Melanocyte of skin (primary cell): Measurements from ENCODE around the gene LPCAT4. TPM values are rescaled to one million over a fixed set of nuclear protein-coding genes. Genes with fewer than 3 reads are reported as not detected.

Experiments
- small RNA-seq, 2 donors: library from RNA; depleted of rRNA; stranded (forward); fragments of <200 nt; gene quantifications; one replicate each; pipeline ENCODE3, GENCODE V24; 2012
- total RNA-seq, 2 donors: library from RNA; depleted of rRNA; stranded (reverse); fragments of >200 nt; gene quantifications; 2 replicates each; pipeline ENCODE4 v1.2.3, GENCODE V29; 2012

LPCAT4 gene
- total RNA-seq, result 10 to 100 TPM in 1 of 2 donors, 1 to 10 TPM in 1; 5.5 to 11.0 TPM

DNA sequence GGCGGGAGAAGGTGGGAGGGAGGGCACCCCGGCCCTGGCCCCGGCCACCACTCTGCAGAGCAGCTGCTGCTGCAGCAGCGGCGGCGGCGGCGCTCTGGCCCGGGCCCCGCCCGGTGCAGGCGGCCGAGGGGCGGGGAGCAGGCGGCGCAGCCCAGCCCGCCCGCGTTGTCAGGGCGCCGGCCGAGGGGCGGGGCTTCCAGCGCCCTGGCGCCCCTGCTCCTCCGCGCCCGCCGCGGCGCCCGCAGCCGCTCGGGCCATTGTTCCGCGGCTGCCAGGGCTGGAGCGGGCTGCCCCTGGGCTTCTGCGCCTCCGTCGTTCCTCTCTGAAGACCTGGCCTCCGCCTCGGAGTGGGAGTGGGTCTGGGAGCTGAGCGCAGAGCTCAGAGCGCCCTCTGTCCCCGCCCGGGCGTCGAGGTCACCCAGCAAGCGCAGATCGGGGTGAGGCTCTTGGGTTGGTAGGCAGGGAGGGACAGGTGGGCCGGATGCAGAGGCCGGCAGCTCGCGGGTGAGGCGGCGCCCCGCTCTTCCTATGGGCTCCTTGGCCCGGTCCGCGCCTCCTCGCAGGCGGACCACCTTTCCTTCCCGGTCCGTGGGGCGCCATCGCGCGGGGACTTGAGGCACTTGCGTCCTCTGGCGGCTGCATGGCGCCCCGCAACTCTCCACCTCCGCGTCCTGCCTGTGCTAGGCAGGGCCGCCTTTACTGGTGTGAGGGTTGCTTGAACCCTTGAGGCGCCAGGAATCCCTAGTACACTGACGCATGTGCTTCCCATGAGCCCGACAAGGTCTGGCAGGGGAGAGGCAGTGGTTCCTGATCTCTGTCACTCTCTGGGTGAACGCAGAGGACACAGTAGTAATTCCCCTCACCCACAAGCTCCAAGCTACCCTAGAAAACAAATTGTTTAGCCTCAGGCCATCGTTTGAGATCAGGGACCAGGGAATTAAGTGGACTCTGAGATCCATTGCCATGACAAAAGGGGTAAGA lies at the start of gene LPCAT4:
TSS of gene LPCAT4 (minus strand) at position 96 of the 981 bp plus-strand sequence. CDS start 96 bp downstream, outside the sequence.

GRCh38 chr15:34342737-34343575 lies 24.0 kb downstream of the LPCAT4 start, which contains the start of the genes NOP10 and NUTM1:
NOP10 (minus strand) TSS chr15:34343136; CDS start chr15:34343073, 63 bp downstream.
NUTM1 (plus strand) TSS chr15:34343315; CDS start chr15:34343697, 382 bp downstream.

GRCh38 chr15:34337557-34338306 lies 29.3 kb downstream of the LPCAT4 start, which contains the start of gene SLC12A6:
SLC12A6 (minus strand) TSS chr15:34337781; CDS start chr15:34336680, 1,101 bp downstream.

Small RNA genes lying within 50 kb of the gene (small RNA-seq; reads per million reads assigned to genes)
- gene MIR1233-1 (0 reads per million in 2 donors), gene RF00019 (0 reads per million in 2 donors)

Other genes with a start within 250 kb of the LPCAT4 start
- 10 to 100 TPM; 28.6 to 45.3 TPM for gene KATNBL1, start 157.1 kb downstream of the LPCAT4 start, total RNA-seq
- gene EMC4, start 142.2 kb downstream of the LPCAT4 start, total RNA-seq, result 100 to 1,000 TPM in 1 of 2 donors, 10 to 100 TPM in 1; 99.8 to 142 TPM
- 1 to 10 TPM; 6.0 to 7.2 TPM for gene SLC12A6, start 29.4 kb downstream of the LPCAT4 start, total RNA-seq
- 100 to 1,000 TPM; 276 to 415 TPM for gene NOP10, start 24.1 kb downstream of the LPCAT4 start, total RNA-seq
- not detected for gene NUTM1, start 23.9 kb downstream of the LPCAT4 start, total RNA-seq
- gene GOLGA8A, start 70.6 kb upstream of the LPCAT4 start, total RNA-seq, result 1 to 10 TPM; 2.3 to 6.2 TPM
- 10 to 100 TPM; 11.3 to 13.8 TPM for gene GOLGA8B, start 216.5 kb upstream of the LPCAT4 start, total RNA-seq